ENCODE results near the gene MRTFB.

DNA sequence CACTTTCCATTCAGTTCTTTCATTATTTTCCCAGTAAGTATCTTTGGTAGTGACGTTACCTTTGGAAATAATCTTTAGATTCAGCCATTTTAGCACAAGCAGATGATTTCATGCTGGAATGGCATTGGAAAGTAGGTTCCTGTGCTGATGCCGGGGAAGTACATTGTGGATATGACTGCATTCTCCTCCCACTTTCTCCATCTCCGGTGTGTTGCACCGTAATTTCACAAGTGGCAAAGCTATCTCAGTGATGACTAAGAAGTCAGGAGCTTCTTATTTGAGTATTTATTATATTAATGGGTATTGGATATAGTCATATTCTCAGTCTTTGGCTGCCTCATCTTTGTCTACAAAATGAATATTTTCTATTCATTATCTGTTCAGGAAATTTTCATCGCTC lies 69.8 kb downstream of the MRTFB start:
- TF ChIP-seq, protein P1, sequence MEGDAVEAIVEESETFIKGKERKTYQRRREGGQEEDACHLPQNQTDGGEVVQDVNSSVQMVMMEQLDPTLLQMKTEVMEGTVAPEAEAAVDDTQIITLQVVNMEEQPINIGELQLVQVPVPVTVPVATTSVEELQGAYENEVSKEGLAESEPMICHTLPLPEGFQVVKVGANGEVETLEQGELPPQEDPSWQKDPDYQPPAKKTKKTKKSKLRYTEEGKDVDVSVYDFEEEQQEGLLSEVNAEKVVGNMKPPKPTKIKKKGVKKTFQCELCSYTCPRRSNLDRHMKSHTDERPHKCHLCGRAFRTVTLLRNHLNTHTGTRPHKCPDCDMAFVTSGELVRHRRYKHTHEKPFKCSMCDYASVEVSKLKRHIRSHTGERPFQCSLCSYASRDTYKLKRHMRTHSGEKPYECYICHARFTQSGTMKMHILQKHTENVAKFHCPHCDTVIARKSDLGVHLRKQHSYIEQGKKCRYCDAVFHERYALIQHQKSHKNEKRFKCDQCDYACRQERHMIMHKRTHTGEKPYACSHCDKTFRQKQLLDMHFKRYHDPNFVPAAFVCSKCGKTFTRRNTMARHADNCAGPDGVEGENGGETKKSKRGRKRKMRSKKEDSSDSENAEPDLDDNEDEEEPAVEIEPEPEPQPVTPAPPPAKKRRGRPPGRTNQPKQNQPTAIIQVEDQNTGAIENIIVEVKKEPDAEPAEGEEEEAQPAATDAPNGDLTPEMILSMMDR (IDR thresholded peaks at IDR 0.05) = no peak
- TF ChIP-seq POLR2A (IDR thresholded peaks at IDR 0.05) = no peak

Measured in lower leg skin (tissue), 3 donors.